Activated CD8-positive, alpha-beta memory T cell treated with anti-CD3 and anti-CD28 coated beads, Interleukin-2, amount 50 U/mL, for 48 hours (primary cell): Measurements from ENCODE around the gene CUX1.

ENCODE experiments used
- DNase-seq: peaks from one replicate; pipeline ENCODE4 v3.0.0-alpha.2; 2020

Gene CUX1

GRCh38 chr7:102258749-102259107 is 441.3 kb downstream of the CUX1 start:
- no peak for DNase-seq

GRCh38 chr7:102260856-102261255 is 443.4 kb downstream of the CUX1 start:
- DNase-seq: no peak

GRCh38 chr7:102261451-102261850 is 444.0 kb downstream of the CUX1 start:
- no peak for DNase-seq

- no peak for DNase-seq
Measured at GRCh38 chr7:102262546-102262945, 445.1 kb downstream of the CUX1 start.

GRCh38 chr7:102264367-102264891 is 447.0 kb downstream of the CUX1 start:
- no peak for DNase-seq

GRCh38 chr7:102266541-102266940 is 449.1 kb downstream of the CUX1 start:
- no peak for DNase-seq

- no peak for DNase-seq
Measured at GRCh38 chr7:102268635-102269034, 451.2 kb downstream of the CUX1 start.

GRCh38 chr7:102270178-102270887 is 452.9 kb downstream of the CUX1 start:
- no peak for DNase-seq

- DNase-seq: no peak
Measured at GRCh38 chr7:102271158-102271798, 453.9 kb downstream of the CUX1 start.

- peak; percentile 94 for DNase-seq
Measured at GRCh38 chr7:102272075-102272916, 454.9 kb downstream of the CUX1 start.

- no peak for DNase-seq
Measured at GRCh38 chr7:102272917-102273748, 455.7 kb downstream of the CUX1 start.

- no peak for DNase-seq
Measured at GRCh38 chr7:102273749-102274712, 456.6 kb downstream of the CUX1 start.

- DNase-seq: no peak
Measured at GRCh38 chr7:102275123-102275703, 457.8 kb downstream of the CUX1 start.

GRCh38 chr7:102277901-102278300 is 460.5 kb downstream of the CUX1 start:
- no peak for DNase-seq

- peak; percentile 79 for DNase-seq
Measured at GRCh38 chr7:102279537-102280400, 462.3 kb downstream of the CUX1 start.

- no peak for DNase-seq
Measured at GRCh38 chr7:102280521-102280920, 463.1 kb downstream of the CUX1 start.

- no peak for DNase-seq
Measured at GRCh38 chr7:102281785-102282184, 464.4 kb downstream of the CUX1 start.

GRCh38 chr7:102282465-102283362 is 465.3 kb downstream of the CUX1 start:
- no peak for DNase-seq
